WI38 (cell line): ENCODE measurements around the gene FOSL1.

Experiments
- H3K4me3 ChIP-seq: 2 replicates; pipeline ENCODE4 v1.5.1; 2011; ENCODE audit warnings: low read depth, mild to moderate bottlenecking, control low read depth, low read length
- CTCF ChIP-seq: IDR thresholded peaks from 2 replicates; pipeline ENCODE4 v1.5.1; 2012; ENCODE audit warnings: low read depth, mild to moderate bottlenecking, control low read depth, low read length

Gene FOSL1

DNA sequence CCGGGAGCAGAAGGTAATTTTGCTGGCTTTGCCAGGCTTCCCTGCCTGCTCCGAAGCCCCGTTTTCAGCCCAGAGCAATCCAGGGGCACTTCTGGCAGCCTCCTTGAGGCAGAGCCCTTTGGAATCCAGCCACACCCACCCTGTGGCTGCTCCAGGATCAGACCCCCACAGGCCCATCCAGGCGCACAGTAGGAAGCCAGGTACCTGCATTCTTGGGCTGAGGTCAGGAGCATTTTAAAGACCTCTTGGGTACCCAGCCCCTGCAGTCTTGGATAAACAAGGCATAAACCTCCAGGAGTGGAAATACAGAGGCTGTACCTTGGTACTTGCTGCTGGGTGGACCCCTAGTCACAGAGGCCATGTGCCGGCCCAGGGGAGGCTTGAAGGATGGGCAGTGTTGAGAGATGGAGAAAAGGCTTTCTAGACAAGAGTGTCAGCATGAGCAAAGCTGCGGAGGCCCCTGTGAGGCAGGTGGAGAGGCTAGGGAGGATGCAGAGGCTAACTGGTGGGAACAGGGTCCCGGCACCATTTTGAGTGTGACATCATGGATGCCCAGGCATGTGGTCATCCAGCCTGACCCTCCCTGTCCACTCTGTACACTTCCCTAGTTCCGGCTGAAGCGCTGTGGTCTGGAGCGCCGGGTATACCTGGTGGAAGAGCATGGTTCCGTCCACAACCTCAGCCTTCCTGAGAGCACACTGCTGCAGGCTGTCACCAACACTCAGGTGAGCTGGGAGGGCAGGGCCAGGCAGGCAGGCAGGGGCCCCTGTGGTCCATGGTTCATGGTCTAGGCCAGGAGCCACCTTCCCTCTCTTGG, 36.1 kb downstream of the FOSL1 start:
- no peak overlapping the region for H3K4me3 ChIP-seq
- TF ChIP-seq CTCF = no peak

DNA sequence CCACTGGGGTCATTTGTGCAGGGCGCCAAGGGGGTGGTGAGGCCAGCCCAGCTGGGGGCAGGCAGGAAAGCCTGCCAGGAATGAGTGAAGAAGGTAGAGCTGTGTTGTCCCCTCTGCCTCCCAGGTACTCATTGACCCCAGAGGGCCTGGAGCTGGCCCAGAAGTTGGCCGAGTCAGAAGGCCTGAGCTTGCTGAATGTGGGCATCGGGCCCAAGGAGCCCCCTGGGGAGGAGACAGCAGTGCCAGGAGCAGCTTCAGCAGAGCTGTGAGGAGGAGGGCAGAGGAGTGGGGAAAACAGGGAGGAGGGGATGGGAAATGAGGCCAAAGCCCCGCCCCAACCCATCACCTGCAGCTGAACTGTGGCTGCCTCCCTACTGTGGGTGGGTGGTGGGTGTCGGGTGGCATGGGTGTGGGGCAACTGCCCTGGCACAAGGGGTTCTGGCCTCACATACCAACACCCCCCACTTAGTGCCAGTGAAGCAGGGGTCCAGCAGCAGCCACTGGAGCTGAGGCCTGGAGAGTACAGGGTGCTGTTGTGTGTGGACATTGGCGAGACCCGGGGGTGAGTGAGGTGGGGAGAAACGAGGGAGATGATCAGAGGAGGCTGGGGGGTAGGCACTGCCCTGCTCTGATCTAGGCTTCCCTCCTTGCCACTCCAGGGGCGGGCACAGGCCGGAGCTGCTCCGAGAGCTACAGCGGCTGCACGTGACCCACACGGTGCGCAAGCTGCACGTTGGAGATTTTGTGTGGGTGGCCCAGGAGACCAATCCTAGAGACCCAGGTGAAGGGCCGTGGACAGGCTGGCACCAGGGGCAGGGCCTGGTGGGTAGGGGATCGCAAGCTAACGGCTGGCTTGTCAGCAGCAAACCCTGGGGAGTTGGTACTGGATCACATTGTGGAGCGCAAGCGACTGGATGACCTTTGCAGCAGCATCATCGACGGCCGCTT, 37.0 kb downstream of the FOSL1 start:
- no peak for TF ChIP-seq CTCF
- no peak overlapping the region for H3K4me3 ChIP-seq

- H3K4me3 ChIP-seq = no peak overlapping the region; the same call in 1 of the 2 replicates
- TF ChIP-seq CTCF = no peak
These were observed 37.9 kb downstream of the FOSL1 start for GRCh38 chr11:65862191-65862735.

DNA sequence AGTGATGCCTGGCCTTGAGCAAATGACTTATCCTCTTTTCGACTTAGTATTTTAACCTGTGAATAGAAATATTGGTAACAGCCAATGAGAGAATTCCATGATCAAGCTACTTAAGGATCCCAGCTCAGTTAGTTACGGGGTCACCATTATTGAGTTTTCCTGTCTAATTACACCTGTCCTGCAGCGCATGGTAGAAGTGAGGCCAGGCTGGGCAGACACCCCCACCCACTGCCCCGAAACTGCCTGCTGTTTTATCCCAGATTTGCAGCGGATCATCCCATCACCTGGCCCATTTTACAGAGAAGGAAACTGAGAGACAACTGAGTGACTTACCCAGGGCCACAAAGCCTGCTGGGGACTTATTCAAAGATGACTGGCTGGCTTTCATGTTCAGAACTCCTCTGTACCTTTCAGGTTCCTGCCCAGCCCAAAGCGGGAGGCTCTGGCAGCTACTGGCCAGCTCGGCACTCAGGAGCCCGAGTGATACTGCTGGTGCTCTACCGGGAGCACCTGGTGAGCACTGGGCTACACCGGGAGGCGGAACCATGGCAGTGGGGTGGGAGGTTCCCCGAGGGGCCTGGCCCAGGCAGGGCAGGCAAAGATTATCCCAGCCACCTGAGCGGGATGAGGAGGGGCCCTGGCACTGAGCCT, 38.5 kb downstream of the FOSL1 start:
- H3K4me3 ChIP-seq = peak overlapping the region; percentile 91
- TF ChIP-seq CTCF = no peak

DNA sequence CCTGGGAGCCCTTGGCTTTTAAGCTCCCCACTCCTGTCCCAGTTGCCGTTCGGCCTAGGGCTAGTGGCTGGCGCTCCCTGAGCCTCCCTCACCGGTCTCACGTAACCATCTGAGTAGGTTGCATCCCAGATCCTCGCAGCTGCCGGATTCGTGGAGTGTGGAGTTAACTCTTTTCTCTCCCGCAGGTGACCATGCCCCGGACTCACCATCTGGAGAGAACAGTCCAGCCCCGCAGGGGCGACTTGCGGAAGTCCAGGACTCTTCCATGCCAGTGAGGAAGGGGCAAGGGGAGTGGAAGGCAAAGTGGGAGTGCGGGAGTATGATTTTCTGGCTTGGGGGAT, 39.1 kb downstream of the FOSL1 start:
- TF ChIP-seq CTCF = no peak
- H3K4me3 ChIP-seq = peak overlapping the region; percentile 91

DNA sequence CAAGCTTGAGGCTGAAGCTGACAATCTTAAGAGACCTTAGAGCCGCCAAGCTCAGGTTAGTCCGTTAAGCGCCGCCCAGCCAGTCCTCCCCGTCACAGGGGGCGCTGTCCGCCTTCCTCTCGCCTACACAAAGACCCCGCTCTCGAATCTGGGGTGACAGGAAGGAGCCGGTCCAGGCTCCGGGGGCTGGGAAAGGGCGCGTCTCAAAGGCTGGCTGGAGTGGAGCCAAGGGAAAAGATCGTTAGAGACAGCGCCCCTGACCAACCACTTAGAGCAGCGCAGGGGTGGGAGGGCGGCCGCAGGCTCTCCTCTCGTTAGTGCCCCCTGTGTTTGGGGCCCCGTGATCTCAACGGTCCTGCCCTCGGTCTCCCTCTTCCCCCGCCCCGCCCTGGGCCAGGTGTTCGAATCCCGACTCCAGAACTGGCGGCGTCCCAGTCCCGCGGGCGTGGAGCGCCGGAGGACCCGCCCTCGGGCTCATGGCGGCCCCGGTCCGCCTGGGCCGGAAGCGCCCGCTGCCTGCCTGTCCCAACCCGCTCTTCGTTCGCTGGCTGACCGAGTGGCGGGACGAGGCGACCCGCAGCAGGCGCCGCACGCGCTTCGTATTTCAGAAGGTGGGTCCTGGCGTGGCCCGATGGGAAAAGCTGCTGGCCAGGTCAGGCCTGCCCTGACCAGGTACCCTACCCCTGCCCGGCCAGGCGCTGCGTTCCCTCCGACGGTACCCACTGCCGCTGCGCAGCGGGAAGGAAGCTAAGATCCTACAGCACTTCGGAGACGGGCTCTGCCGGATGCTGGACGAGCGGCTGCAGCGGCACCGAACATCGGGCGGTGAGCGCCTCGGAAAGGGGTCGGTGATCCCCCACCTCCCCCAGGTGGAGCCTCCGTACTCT, 39.7 kb downstream of the FOSL1 start, which contains the start of gene MUS81:
TSS of gene MUS81 (plus strand) at position 156 of the 887 bp plus-strand sequence. CDS start at position 477, 321 bp downstream.
- peak; percentile 73 for TF ChIP-seq CTCF
- H3K4me3 ChIP-seq = peak within 1 kb of the TSS; percentile 91
